ENCODE data around the gene SLC26A11.
"Not testable (repeated sequence)": the region's sequence is repeated elsewhere in the genome, so short reads cannot be mapped to it uniquely, and the experiment has no call there.

The SLC26A11 gene

GRCh38 chr17:80245566-80246265 is 25.5 kb downstream of the SLC26A11 start:
- no peak for DNase-seq

GRCh38 chr17:80246266-80246681 is 26.0 kb downstream of the SLC26A11 start:
- no peak for DNase-seq

GRCh38 chr17:80246726-80247125 is 26.5 kb downstream of the SLC26A11 start:
- no peak for DNase-seq

- no peak for DNase-seq
Measured at GRCh38 chr17:80247561-80247960, 27.3 kb downstream of the SLC26A11 start.

- DNase-seq: no peak
Measured at GRCh38 chr17:80248001-80248893, 28.0 kb downstream of the SLC26A11 start.

- DNase-seq: no peak
Measured at GRCh38 chr17:80248894-80249710, 28.9 kb downstream of the SLC26A11 start.

- no peak for DNase-seq
Measured at GRCh38 chr17:80251966-80252365, 31.7 kb downstream of the SLC26A11 start.

GRCh38 chr17:80252871-80253270 is 32.6 kb downstream of the SLC26A11 start:
- DNase-seq: peak; percentile 94

GRCh38 chr17:80253631-80254395 is 33.6 kb downstream of the SLC26A11 start:
- DNase-seq: no peak

- DNase-seq: peak; percentile 53
Measured at GRCh38 chr17:80254396-80255251, 34.4 kb downstream of the SLC26A11 start.

GRCh38 chr17:80256034-80256350 is 35.8 kb downstream of the SLC26A11 start:
- DNase-seq: no peak

GRCh38 chr17:80257716-80258213 is 37.5 kb downstream of the SLC26A11 start:
- DNase-seq: no peak

GRCh38 chr17:80258296-80258695 is 38.1 kb downstream of the SLC26A11 start:
- not testable (repeated sequence) for DNase-seq

GRCh38 chr17:80259457-80260068 is 39.3 kb downstream of the SLC26A11 start:
- DNase-seq: peak; percentile 39

GRCh38 chr17:80260069-80260535 is 39.9 kb downstream of the SLC26A11 start:
- peak; percentile 83 for DNase-seq

- DNase-seq: peak; percentile 71
Measured at GRCh38 chr17:80260791-80261158, 40.5 kb downstream of the SLC26A11 start, which contains the start of gene RNF213. RNF213 (plus strand) TSS chr17:80260852; CDS start chr17:80263682, 2,830 bp downstream.

GRCh38 chr17:80261159-80261894 is 41.1 kb downstream of the SLC26A11 start:
- DNase-seq: peak; percentile 75

- no peak for DNase-seq
Measured at GRCh38 chr17:80261895-80262279, 41.7 kb downstream of the SLC26A11 start.

- DNase-seq: no peak
Measured at GRCh38 chr17:80262291-80262690, 42.1 kb downstream of the SLC26A11 start.

- no peak for DNase-seq
Measured at GRCh38 chr17:80262775-80263244, 42.6 kb downstream of the SLC26A11 start.
